Sigmoid colon (tissue), 7 donors: ENCODE measurements around the gene MYO6. TPM values are rescaled to one million over a fixed set of nuclear protein-coding genes. Genes with fewer than 3 reads are reported as not detected.
A peak's percentile ranks its signal among the peaks of the same experiment; 100 is the strongest.
"Not testable (repeated sequence)": the region's sequence is repeated elsewhere in the genome, so short reads cannot be mapped to it uniquely, and the experiment has no call there.

Experiments used
- DNase-seq: peaks from one replicate; pipeline ENCODE4 v3.0.0-alpha.2; 2019
- H3K27ac ChIP-seq, 4 donors: fragments of 200-600 bp; sonication (generic); one replicate each; pipeline ENCODE4 v1.5.1; 2016 to 2019; ENCODE audit warnings: mild to moderate bottlenecking in 1 of 4
- H3K27me3 ChIP-seq, 3 donors: fragments of 200-600 bp; sonication (generic); one replicate each; pipeline ENCODE4 v1.5.1; 2019; ENCODE audit warnings: mild to moderate bottlenecking in 1 of 3
- H3K36me3 ChIP-seq, 4 donors: fragments of 200-600 bp; sonication (generic); one replicate each; pipeline ENCODE4 v1.5.1; 2016 to 2019
- H3K4me1 ChIP-seq, 4 donors: fragments of 200-600 bp; sonication (generic); one replicate each; pipeline ENCODE4 v1.5.1; 2017 to 2019
- H3K4me3 ChIP-seq, 4 donors: fragments of 200-600 bp; sonication (generic); one replicate each; pipeline ENCODE4 v1.5.1; 2017 to 2019; ENCODE audit warnings: mild to moderate bottlenecking in 2 of 4, moderate library complexity in 1 of 4
- H3K9me3 ChIP-seq, 4 donors: fragments of 200-600 bp in 3 of 4; sonication (generic) in 3 of 4; one replicate each; pipeline versions ENCODE4 v1.5.1 to v1.6.1; 2013 to 2019
- EP300 ChIP-seq, 4 donors: sonication (generic); formaldehyde crosslinking; IDR thresholded peaks; one replicate each; pipeline ENCODE4 v1.6.1; 2017; ENCODE audit warnings: antibody characterized with exemption in 4 of 4
- POLR2A ChIP-seq, 2 donors: fragments of 450-650 bp; IDR thresholded peaks; one replicate each; pipeline ENCODE4 v1.6.1; 2016; ENCODE audit warnings: antibody characterized with exemption in 2 of 2, mild to moderate bottlenecking in 2 of 2, moderate library complexity in 2 of 2
- POLR2AphosphoS5 ChIP-seq, 4 donors: sonication (generic); formaldehyde crosslinking; IDR thresholded peaks; one replicate each; pipeline ENCODE4 v1.6.1; 2017; ENCODE audit warnings: antibody characterized with exemption in 4 of 4
- WGBS, 2 donors: extraction: QIAGEN DNeasy Blood & Tissue Kit; methylation state at CpG; one replicate each; pipeline ENCODE4 v1.1.7; 2013; 5-methylcytosine and 5-hydroxymethylcytosine counted together
- intact Hi-C: fragments of 100-400 bp; cut with DNase I; formaldehyde crosslinking; loops from one replicate; pipeline ENCODE4 v1.15.1; 2023
- polyA plus RNA-seq, 3 donors: library from polyadenylated mRNA; stranded (reverse); fragments of 200-250 nt; gene quantifications; one replicate each; pipeline ENCODE4 v1.2.3, GENCODE V29; 2013
- total RNA-seq, 4 donors: library from RNA; depleted of rRNA; stranded (reverse); fragments of >200 nt; gene quantifications; one replicate each; pipeline ENCODE4 v1.1.0, GENCODE V29; 2016
- TF ChIP-seq, protein P1 (sequence below), 4 experiments: fragments of 450-650 bp in 3 of 4; fragments of 200-600 bp in 1 of 4; IDR thresholded peaks; one replicate each; pipeline ENCODE4 v1.5.1; 2016 to 2019; ENCODE audit warnings: antibody characterized with exemption in 4 of 4, mild to moderate bottlenecking in 3 of 4, moderate library complexity in 2 of 4
- donor health status: healthy with polysubstance abuse.
- donor health status: Bipolar disorder and iron deficiency.
- donor health status: healthy.

Gene MYO6
- total and polyA plus RNA-seq, 7 donors: 11.8 to 59.6 (median 14.9) TPM

DNA sequence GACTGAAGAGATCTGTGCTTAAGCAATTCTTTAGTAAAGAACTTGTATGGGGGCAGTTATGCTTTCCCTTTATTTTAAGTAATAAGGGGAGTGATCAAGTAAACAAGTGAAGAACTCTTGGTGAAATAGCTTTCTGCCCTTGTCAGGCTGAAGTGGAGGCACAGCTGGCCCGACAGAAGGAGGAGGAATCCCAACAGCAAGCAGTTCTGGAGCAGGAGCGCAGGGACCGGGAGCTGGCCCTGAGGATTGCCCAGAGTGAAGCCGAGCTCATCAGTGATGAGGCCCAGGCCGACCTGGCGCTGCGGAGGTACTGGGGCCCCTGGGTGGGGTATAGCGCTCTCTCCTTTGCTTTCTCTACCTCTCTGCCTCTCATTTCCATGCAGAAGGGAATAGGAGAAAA is 143.3 kb downstream of the MYO6 start:
- H3K27me3 ChIP-seq: no peaks in the 10 kb centered on the region
- no peaks in the 10 kb centered on the region for H3K4me1 ChIP-seq
- no peak for TF ChIP-seq EP300 (IDR thresholded peaks at IDR 0.05)
- TF ChIP-seq, protein P1, sequence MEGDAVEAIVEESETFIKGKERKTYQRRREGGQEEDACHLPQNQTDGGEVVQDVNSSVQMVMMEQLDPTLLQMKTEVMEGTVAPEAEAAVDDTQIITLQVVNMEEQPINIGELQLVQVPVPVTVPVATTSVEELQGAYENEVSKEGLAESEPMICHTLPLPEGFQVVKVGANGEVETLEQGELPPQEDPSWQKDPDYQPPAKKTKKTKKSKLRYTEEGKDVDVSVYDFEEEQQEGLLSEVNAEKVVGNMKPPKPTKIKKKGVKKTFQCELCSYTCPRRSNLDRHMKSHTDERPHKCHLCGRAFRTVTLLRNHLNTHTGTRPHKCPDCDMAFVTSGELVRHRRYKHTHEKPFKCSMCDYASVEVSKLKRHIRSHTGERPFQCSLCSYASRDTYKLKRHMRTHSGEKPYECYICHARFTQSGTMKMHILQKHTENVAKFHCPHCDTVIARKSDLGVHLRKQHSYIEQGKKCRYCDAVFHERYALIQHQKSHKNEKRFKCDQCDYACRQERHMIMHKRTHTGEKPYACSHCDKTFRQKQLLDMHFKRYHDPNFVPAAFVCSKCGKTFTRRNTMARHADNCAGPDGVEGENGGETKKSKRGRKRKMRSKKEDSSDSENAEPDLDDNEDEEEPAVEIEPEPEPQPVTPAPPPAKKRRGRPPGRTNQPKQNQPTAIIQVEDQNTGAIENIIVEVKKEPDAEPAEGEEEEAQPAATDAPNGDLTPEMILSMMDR (IDR thresholded peaks at IDR 0.05): no peak
- no peak for TF ChIP-seq POLR2A (IDR thresholded peaks at IDR 0.05)
- TF ChIP-seq POLR2AphosphoS5 (IDR thresholded peaks at IDR 0.05): no peak
- intact Hi-C loops: no loop called here
- no peak for DNase-seq
- WGBS, 2 donors: 94 to 96% methylated on average over 8 of the region's 8 CpGs
- no peaks in the 10 kb centered on the region for H3K9me3 ChIP-seq
- peaks cover 0 to 28% (median 0%) of the 10 kb centered on the region in 4 donors for H3K36me3 ChIP-seq
- H3K4me3 ChIP-seq: no peak overlapping the region
- no peak overlapping the region for H3K27ac ChIP-seq

GRCh38 chr6:75893058-75893775 is 144.2 kb downstream of the MYO6 start:
- no peak overlapping the region for H3K4me3 ChIP-seq
- no peak overlapping the region for H3K27ac ChIP-seq
- TF ChIP-seq, protein P1 (IDR thresholded peaks at IDR 0.05): peak in 3 of 4 experiments; percentile 33 to 68 (median 52)
- TF ChIP-seq EP300 (IDR thresholded peaks at IDR 0.05) (no peak), POLR2A (IDR thresholded peaks at IDR 0.05) (no peak), POLR2AphosphoS5 (IDR thresholded peaks at IDR 0.05) (no peak)
- H3K9me3 ChIP-seq: no peaks in the 10 kb centered on the region
- H3K4me1 ChIP-seq: no peaks in the 10 kb centered on the region
- peaks cover 0 to 28% (median 0%) of the 10 kb centered on the region in 4 donors for H3K36me3 ChIP-seq
- 14 to 19% methylated on average over 5 of the region's 5 CpGs for WGBS, 2 donors
- DNase-seq: no peak
- intact Hi-C loops: no loop called here
- H3K27me3 ChIP-seq: no peaks in the 10 kb centered on the region

- H3K27ac ChIP-seq: no peak overlapping the region
- H3K9me3 ChIP-seq: no peaks in the 10 kb centered on the region
- 70 to 72% methylated on average over 2 of the region's 2 CpGs for WGBS, 2 donors
- no peaks in the 10 kb centered on the region for H3K27me3 ChIP-seq
- DNase-seq: no peak
- no peak overlapping the region for H3K4me3 ChIP-seq
- TF ChIP-seq, protein P1 (IDR thresholded peaks at IDR 0.05): no peak
- TF ChIP-seq POLR2A (IDR thresholded peaks at IDR 0.05) (no peak), EP300 (IDR thresholded peaks at IDR 0.05) (no peak), POLR2AphosphoS5 (IDR thresholded peaks at IDR 0.05) (no peak)
- intact Hi-C loops: no loop called here
- no peaks in the 10 kb centered on the region for H3K4me1 ChIP-seq
- H3K36me3 ChIP-seq: peaks cover 0 to 28% (median 0%) of the 10 kb centered on the region in 4 donors
These were observed 144.7 kb downstream of the MYO6 start for GRCh38 chr6:75893776-75894152.

DNA sequence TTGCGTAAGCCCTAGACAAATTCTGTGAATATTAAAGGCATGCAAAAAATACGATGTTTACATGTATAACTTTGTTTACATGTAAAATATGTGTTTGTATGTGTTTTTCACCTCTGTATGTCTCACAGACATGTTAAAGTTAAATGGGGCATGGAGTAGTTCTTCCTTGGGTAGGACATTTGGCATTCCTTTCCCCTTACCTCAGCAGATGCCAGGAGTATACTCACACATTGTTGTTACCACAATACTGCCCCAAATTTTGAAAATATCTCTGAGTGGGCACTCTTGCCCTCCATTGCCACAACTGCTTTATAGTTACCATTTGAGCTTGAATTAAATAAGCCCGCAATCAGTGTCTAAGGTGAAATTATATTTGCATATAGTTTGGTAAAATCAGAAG is 147.5 kb downstream of the MYO6 start:
- Histone ChIP-seq H3K36me3 (peaks cover 0 to 19% (median 0%) of the 10 kb centered on the region in 4 donors), H3K27ac (no peak overlapping the region), H3K4me3 (no peak overlapping the region), H3K4me1 (no peaks in the 10 kb centered on the region), H3K9me3 (no peaks in the 10 kb centered on the region), H3K27me3 (no peaks in the 10 kb centered on the region)
- TF ChIP-seq EP300 (IDR thresholded peaks at IDR 0.05): no peak
- TF ChIP-seq, protein P1 (IDR thresholded peaks at IDR 0.05): no peak
- WGBS, 2 donors: 73 to 96% methylated on average over 3 of the region's 3 CpGs
- no peak for DNase-seq
- intact Hi-C loops: no loop called here

- H3K4me1 ChIP-seq, H3K27me3 ChIP-seq, H3K36me3 ChIP-seq, H3K27ac ChIP-seq, intact Hi-C loops, DNase-seq, H3K4me3 ChIP-seq, H3K9me3 ChIP-seq: not testable (repeated sequence)
- WGBS, 2 donors: 93 to 94% methylated on average over 1 of the region's 1 CpG
These were observed 151.2 kb downstream of the MYO6 start for GRCh38 chr6:75900216-75900615.

DNA sequence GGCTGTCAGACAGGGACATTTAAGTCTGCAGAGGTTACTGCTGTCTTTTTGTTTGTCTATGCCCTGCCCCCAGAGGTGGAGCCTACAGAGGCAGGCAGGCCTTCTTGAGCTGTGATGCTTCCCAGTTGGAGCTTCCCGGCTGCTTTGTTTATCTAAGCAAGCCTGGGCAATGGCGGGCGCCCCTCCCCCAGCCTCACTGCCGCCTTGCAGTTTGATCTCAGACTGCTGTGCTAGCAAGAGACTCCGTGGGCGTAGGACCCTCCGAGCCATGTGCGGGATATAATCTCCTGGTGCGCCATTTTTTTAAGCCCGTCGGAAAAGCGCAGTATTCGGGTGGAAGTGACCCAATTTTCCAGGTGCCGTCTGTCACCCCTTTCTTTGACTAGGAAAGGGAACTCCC is 156.1 kb downstream of the MYO6 start:
- WGBS, 2 donors: 97% methylated on average over 14 of the region's 14 CpGs
- H3K4me1 ChIP-seq, H3K4me3 ChIP-seq, DNase-seq, H3K36me3 ChIP-seq, H3K27ac ChIP-seq, H3K27me3 ChIP-seq, H3K9me3 ChIP-seq, intact Hi-C loops: not testable (repeated sequence)
